GF-D8 (cell line): ENCODE measurements around the gene ITFG2.
"Not testable (repeated sequence)": the region's sequence is repeated elsewhere in the genome, so short reads cannot be mapped to it uniquely, and the experiment has no call there.

Experiments used
- DNase-seq: peaks from one replicate; lab custom pipeline; 2025; lab: John Stamatoyannopoulos, UW

ITFG2 gene

GRCh38 chr12:2812290-2813213, at the start of gene ITFG2:
Gene ITFG2 (plus strand): TSS chr12:2812668. CDS start chr12:2812761, 93 bp downstream.
- DNase-seq: peak; percentile 96

GRCh38 chr12:2764398-2764797, 48.1 kb upstream of the ITFG2 start:
- DNase-seq: no peak

GRCh38 chr12:2765052-2765451, 47.4 kb upstream of the ITFG2 start:
- DNase-seq: no peak

DNA sequence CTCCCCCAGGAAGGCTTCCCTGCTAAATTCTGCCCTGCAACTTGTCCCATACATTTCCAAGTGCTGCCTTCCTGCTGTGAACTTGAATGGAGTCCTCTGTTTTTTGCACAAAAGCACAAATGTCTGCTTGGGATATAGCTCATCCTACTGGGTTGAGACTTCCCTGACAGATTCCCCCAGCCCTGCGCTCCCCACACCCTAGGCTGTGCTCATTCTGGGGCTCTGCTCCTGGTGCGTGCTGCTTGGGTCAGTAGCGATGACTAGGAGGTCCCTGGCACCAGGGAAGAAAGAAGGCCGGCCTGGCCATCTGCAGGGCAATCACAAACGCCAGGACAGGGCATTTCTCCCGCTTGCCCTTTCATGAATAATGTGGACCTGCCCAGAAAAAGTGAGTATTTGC, 46.9 kb upstream of the ITFG2 start:
- no peak for DNase-seq

GRCh38 chr12:2768224-2768961, 44.1 kb upstream of the ITFG2 start:
- no peak for DNase-seq

DNA sequence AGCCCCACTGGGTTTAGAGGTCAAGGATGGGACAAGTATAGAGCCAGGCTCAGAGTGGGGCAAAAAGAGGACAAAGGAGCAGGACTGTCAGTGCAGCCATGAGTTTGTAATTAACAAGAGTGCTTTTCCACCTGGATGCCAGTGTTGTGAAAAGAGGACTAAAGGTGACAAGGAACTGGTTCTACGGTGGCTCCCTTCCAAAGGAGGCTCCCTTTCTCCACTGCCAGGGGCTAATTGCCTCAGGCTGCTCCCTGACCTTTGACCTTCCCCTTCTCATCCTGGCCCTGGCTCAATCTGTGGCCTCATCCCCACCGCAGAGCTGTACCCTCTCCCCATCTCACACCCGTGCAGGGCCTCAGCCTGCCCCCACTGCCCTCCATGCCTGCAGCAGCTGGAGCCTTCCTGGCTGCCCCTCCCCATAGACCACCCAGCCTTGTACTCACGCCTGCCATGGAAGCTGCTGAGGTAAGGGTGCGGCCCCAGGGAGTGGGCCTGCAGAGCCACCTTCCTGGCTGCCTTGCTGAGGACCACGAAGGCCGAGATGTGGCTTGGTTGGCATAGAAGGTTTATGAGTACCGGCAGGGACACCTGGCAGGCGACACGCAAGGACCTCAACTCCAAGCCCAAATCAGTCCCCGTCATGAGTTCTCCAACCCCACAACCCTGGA, 42.5 kb upstream of the ITFG2 start:
- DNase-seq: no peak

GRCh38 chr12:2770544-2770943, 41.9 kb upstream of the ITFG2 start:
- DNase-seq: not testable (repeated sequence)

- no peak for DNase-seq
These were observed 40.1 kb upstream of the ITFG2 start for GRCh38 chr12:2772370-2772769.

DNA sequence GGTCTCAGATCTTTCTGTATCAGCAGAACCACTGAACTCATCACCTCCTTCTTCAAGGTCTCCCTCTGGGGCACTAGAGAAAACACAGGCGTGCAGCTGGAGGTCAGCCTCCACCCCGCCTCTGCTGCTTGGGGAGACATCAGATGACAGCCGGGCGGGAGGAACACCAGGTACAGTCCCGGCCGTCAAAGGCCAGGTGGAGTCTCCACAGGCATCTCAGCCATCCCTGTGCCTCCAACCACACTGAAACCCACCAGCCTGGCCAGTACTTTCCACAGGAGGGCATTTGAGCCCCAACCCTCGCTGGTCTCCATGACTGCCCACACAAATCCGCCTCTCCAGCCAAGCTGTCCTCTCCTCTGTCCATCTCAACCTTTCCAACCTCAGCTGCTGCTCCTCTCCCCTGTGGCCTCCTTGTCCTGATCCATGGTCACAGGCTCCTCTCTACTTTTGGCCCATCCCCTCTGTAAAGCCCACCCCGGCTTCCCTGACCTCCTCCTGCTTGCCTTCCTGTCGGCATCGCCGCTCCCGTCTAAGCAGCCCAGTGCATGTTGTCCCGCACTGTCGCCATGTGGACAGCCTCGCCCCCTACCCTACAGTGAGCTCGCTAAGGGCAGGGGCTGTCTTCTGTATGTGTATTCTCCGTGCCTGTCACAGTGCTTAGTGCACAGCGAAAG, 39.1 kb upstream of the ITFG2 start:
- no peak for DNase-seq

DNA sequence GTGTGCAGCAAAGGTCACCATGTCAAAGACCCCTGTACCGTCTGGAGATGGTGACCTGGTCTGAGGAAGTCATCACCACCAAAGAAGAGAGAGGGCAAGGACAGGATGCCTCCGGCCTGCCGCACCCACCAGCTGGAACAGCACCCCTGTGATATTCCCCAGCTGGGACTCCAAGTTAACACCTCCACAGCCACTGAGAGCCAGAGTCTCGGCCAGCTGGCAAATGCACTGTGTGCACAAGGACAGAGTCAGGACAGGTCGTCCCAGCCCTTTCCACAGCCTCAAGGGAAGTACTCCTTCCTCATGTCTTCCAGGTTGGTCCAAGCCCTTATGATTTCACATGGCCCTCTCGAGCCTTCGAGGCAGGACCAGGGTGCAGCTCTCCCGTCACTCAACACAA, 37.0 kb upstream of the ITFG2 start:
- no peak for DNase-seq

DNA sequence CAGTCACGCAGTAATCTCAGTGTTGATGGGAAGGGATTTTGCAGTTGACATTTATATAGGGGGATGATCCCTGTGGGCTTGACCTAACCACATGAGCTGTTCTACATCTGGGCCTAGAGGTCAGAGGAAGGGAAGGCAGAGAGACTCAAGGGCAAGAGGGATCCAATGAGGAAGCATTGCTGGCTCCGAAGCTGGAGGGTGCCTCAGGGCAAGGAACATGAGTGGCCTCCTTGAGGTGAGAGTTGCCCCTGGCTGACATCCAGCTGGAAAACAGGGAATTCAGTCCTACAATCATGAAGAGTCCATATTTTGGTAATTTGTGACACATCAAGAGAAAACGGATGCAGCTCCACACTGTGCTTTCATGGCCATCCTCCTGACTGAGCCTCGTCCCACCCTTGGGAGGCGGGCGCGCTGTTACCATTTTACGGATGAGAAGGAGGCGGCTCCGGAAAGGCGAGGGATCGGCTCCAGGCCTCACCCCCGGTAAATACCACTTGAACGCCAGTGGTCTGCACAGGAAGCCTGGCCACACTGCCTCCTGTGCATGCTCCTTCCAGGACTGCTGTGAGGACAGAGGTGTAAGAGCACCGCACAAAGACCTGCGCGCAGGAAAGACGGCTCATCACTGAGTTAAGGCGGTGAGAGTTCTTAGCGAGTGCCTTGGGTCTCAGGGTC, 36.2 kb upstream of the ITFG2 start:
- DNase-seq: no peak

DNA sequence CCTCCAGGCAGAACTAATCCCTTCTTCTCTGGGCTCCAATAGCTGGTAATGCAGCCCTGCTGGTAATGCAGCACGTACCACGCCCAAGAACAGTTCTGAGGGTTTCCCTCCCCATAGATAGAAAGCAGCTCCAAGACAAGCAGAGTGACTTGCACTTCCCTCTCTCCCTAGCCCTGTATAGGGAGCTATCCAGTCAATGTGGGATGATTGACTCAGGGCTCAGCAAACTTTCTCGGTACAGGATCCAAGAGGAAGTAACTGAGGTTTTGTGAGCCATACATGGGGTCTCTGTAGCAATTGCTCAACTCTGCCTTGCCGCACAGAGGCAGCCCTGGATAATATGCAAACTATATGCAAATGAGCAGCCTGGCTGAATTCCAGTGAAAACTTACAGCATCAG, 33.2 kb upstream of the ITFG2 start:
- DNase-seq: no peak

- no peak for DNase-seq
These were observed 28.4 kb upstream of the ITFG2 start for GRCh38 chr12:2783936-2784600.

DNA sequence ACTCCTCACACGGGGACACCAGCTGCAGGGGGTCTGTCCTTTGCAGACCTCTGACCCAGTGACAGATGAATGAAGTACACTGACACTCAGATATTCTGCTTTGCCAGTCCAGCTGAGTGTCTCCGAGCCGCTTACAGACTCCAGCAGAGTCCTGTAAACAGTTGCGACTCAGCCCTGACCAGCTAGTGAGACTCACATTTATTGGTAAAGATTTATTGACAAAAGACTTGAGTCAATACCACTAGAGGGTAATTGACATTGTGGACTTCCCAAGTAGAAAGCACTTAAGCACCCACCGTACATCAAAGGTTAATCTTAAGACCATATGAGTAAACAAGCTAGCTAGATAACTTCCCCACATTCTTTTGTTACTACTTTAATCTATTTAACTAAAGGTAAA, 27.5 kb upstream of the ITFG2 start:
- no peak for DNase-seq

DNA sequence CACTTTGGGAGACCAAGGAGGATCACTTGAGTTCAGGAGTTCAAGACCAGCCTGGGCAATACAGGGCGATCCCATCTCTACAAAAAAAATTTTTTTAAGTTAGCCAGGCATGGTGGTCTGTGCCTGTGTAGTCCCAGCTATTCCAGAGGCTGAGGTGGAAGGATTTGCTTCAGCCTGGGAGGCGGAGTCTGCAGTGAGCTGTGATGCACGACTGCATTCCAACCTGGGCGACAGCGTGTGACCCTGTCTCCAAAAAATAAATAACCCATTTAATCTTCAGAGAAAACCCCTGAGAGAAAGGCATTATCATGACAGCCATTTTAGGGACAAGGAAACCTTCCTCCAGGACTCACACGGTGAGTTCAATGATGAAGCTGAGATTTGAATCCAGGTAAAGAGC, 21.4 kb upstream of the ITFG2 start:
- DNase-seq: no peak

DNA sequence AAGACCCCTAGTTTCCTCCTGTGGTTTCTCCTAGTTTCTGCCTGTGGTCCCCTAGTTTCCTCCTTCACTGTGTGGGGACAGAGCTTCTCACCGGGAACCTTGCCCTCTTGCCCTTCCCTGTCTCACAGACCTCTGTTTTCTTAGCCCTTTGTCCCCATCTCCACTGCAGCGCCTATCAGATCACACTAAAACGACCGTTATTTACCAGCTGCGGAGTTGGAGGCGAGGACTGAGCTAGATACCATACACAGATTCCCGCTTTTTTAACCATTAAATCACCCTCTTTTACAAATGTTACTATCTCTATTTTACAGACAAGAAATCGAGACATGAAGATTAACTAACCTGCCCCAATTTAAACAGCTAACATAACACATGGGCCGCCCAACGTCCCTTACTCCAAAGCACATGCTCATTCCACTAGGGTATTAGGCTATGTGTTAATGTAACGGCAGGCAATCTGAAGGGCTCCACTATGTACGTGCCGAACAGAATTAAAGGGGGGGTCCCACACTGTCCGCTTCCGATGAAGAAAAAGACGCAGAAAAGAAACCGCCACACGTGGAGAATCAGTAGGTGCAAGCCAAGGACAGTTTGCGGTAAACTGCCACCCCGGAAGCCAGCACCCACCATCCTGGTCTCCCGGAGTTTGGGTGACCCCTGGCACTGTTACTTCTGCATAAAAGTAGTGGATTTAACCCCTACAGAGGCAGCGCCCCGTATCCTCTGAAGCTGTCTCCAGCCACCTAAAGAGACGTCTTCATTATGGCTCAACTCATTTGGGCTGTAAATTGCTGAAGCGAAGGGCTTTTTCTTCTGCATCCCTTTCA, 19.6 kb upstream of the ITFG2 start:
- DNase-seq: peak; percentile 90

- no peak for DNase-seq
These were observed 18.9 kb upstream of the ITFG2 start for GRCh38 chr12:2793561-2793960.

GRCh38 chr12:2794191-2794735, 18.2 kb upstream of the ITFG2 start:
- no peak for DNase-seq

DNA sequence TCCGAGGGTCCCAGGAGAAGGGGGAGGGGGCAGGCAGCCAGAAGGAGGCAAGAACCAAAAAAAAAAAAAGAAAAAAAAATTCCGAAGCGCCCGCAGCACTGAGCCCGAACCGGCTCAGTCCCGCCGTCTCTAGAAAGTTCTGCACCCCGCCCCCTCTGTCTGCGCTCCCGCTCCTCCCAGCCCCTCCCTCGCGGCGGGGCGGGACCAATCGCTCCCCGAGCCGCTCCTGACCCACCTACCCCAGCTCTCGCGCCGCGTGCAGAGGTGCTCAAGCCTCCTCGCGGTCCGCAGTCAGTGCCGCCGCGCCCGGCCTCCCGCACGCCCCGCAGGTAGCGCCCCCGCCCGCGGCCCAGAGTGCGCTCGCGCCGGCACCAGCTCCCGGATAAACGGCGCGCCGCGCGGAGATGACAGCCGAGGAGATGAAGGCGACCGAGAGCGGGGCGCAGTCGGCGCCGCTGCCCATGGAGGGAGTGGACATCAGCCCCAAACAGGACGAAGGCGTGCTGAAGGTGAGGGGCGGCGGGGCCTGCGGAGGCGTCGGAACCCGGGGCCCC, 17.7 kb upstream of the ITFG2 start, which contains the start of gene FKBP4:
Gene FKBP4 (plus strand): TSS at position 235 of the 554 bp plus-strand sequence. CDS start 170 bp downstream, at position 405.
- DNase-seq: peak; percentile 71
